Panc1 (cell line): ENCODE results near the gene COMMD10. TPM values are rescaled to one million over a fixed set of nuclear protein-coding genes. Genes with fewer than 3 reads are reported as not detected.

Experiments used
- ATAC-seq: fragments of 200-7000 bp; cut with Tn5 transposase; 2 replicates; pipeline ENCODE4 v1.9.1; 2020; ENCODE audit warnings: mild to moderate bottlenecking, moderate library complexity
- BruUV-seq: library from RNA; stranded (reverse); fragments of 400-500 nt; replicated peaks from 2 replicates; lab custom pipeline; 2021; lab: Mats Ljungman, UMichigan
- CTCF ChIA-PET: fragments of 300-600 bp; sonication (Branson Sonifier 250); formaldehyde crosslinking; loops from one replicate; lab custom pipeline; 2022; ENCODE audit warnings: antibody characterized with exemption; lab: Charles Lee
- POLR2A ChIA-PET: fragments of 300-600 bp; sonication (Branson Sonifier 250); formaldehyde crosslinking; loops from one replicate; lab custom pipeline; 2022; ENCODE audit warnings: antibody characterized with exemption; lab: Charles Lee
- DNase-seq: peaks from one replicate; pipeline ENCODE4 v3.0.0-alpha.2; 2010; ENCODE audit warnings: low read depth, low spot score
- H3K27ac ChIP-seq: 2 replicates; pipeline ENCODE4 v1.5.1; 2011; ENCODE audit warnings: mild to moderate bottlenecking, low read length, inconsistent platforms
- H3K27me3 ChIP-seq: fragments of 200-500 bp; sonication (Bioruptor generic); 2 replicates; pipeline ENCODE4 v1.6.0; 2014; ENCODE audit warnings: low read length, inconsistent platforms; ENCODE audit not compliant: control insufficient read depth, insufficient read depth
- H3K36me3 ChIP-seq: fragments of 200-500 bp; sonication (Bioruptor generic); 2 replicates; pipeline ENCODE4 v1.5.1; 2014; ENCODE audit warnings: inconsistent platforms, mild to moderate bottlenecking, low read length, moderate library complexity; ENCODE audit not compliant: control insufficient read depth, insufficient read depth
- H3K4me1 ChIP-seq: 2 replicates; pipeline ENCODE4 v1.5.1; 2011; ENCODE audit warnings: inconsistent platforms, mild to moderate bottlenecking, low read length, moderate library complexity; ENCODE audit not compliant: control insufficient read depth, insufficient read depth
- H3K4me3 ChIP-seq, 2 experiments: 2 replicates each; pipeline ENCODE4 v1.5.1; 2011 to 2012; ENCODE audit warnings: low read depth in 2 of 2, low read length in 2 of 2, mild to moderate bottlenecking in 2 of 2, inconsistent platforms in 1 of 2, moderate library complexity in 1 of 2
- H3K9me3 ChIP-seq: fragments of 200-500 bp; sonication (Bioruptor generic); 2 replicates; pipeline ENCODE4 v1.5.1; 2014; ENCODE audit warnings: low read depth, mild to moderate bottlenecking, inconsistent platforms, low read length, moderate library complexity; ENCODE audit not compliant: control insufficient read depth, insufficient read depth
- CTCF ChIP-seq: fragments of 450-650 bp; IDR thresholded peaks from 2 replicates; pipeline ENCODE4 v1.5.1; 2017; ENCODE audit warnings: mild to moderate bottlenecking
- POLR2AphosphoS5 ChIP-seq: IDR thresholded peaks from 2 replicates; pipeline ENCODE4 v1.6.1; 2012; ENCODE audit warnings: mild to moderate bottlenecking, low read depth, low read length, moderate library complexity
- REST ChIP-seq, 2 experiments: IDR thresholded peaks; 2 replicates each; pipeline ENCODE4 v1.6.1; 2011 to 2012; ENCODE audit warnings: low read depth in 2 of 2, control low read depth in 1 of 2, low read length in 1 of 2, mild to moderate bottlenecking in 1 of 2, moderate library complexity in 1 of 2; ENCODE audit not compliant: insufficient read depth in 1 of 2
- SIN3A ChIP-seq: IDR thresholded peaks from 2 replicates; pipeline ENCODE4 v1.6.1; 2012; ENCODE audit warnings: low read depth, mild to moderate bottlenecking, low read length, moderate library complexity, borderline replicate concordance; ENCODE audit not compliant: insufficient read depth
- TCF7L2 ChIP-seq: IDR thresholded peaks from 2 replicates; pipeline ENCODE4 v1.6.1; 2011; ENCODE audit warnings: mild to moderate bottlenecking, low read depth, low read length, inconsistent platforms
- in situ Hi-C: cut with HindIII; loops from 2 replicates; pipeline ENCODE4 v1.10.0; 2016; ENCODE audit warnings: low sequenced_read_pairs, low pct_unique_long_range_greater_than_20kb
- intact Hi-C: fragments of 100-400 bp; cut with micrococcal nuclease; formaldehyde crosslinking; loops from one replicate; pipeline ENCODE4 v1.10.0; 2022; ENCODE audit not compliant: unreplicated experiment
- total RNA-seq: library from RNA; stranded (reverse); gene quantifications from one replicate; pipeline ENCODE4 v1.2.1, GENCODE V29; 2021; ENCODE audit not compliant: unreplicated experiment

Gene COMMD10
- total RNA-seq, 1 experiment from 2014 or later: 37.9 TPM

- ChIA-PET POLR2A (no interaction called here), CTCF (no interaction called here)
- Histone ChIP-seq H3K9me3 (no peaks in the 10 kb centered on the region), H3K36me3 (peaks cover 23% of the 10 kb centered on the region), H3K27me3 (no peaks in the 10 kb centered on the region), H3K27ac (no peak overlapping the region), H3K4me3 (no peak overlapping the region), H3K4me1 (no peaks in the 10 kb centered on the region)
- in situ Hi-C loops: no loop called here
- TF ChIP-seq CTCF: no peak
- TF ChIP-seq POLR2AphosphoS5: no peak
- TF ChIP-seq REST (IDR thresholded peaks at IDR 0.05; ENCODE audit: insufficient read depth in 1 of 2, low read depth in 2 of 2, low read length in 1 of 2): no peak
- no peak for ATAC-seq
- DNase-seq: no peak
- no TSS peak for BruUV-seq
- intact Hi-C loops: no loop called here
These were observed 6.6 kb downstream of the COMMD10 start for GRCh38 chr5:116091416-116091815.

- POLR2A ChIA-PET: no interaction called here
- Histone ChIP-seq H3K27ac (no peak overlapping the region), H3K9me3 (no peaks in the 10 kb centered on the region), H3K27me3 (no peaks in the 10 kb centered on the region), H3K4me1 (no peaks in the 10 kb centered on the region), H3K4me3 (no peak overlapping the region), H3K36me3 (peaks cover 16% of the 10 kb centered on the region)
- BruUV-seq: no TSS peak
- ATAC-seq (no peak), DNase-seq (no peak)
- no peak for TF ChIP-seq REST (IDR thresholded peaks at IDR 0.05; ENCODE audit: insufficient read depth in 1 of 2, low read depth in 2 of 2, low read length in 1 of 2)
- no peak for TF ChIP-seq TCF7L2
- no peak for TF ChIP-seq SIN3A
- no peak for TF ChIP-seq CTCF
- TF ChIP-seq POLR2AphosphoS5: no peak
- intact Hi-C loops: no loop called here
- CTCF ChIA-PET: no interaction called here
- in situ Hi-C loops: no loop called here
These were observed 12.5 kb downstream of the COMMD10 start for GRCh38 chr5:116097301-116097700.
